Liver (tissue), 3 donors: ENCODE results near the gene MCF2L.

Experiments used
- FOXA1 ChIP-seq: IDR thresholded peaks from 2 replicates; pipeline ENCODE4 v1.6.1; 2016; ENCODE audit warnings: antibody characterized with exemption
- GABPA ChIP-seq, 2 donors: IDR thresholded peaks in 1 of 2; conservative IDR thresholded peaks in 1 of 2; 2 replicates each; pipeline ENCODE4 v1.6.1; 2016; ENCODE audit warnings: antibody characterized with exemption in 2 of 2, mild to moderate bottlenecking in 1 of 2, moderate library complexity in 1 of 2
- JUND ChIP-seq, 2 donors: IDR thresholded peaks; 2 replicates each; pipeline ENCODE4 v1.6.1; 2016; ENCODE audit warnings: antibody characterized with exemption in 2 of 2
- RAD21 ChIP-seq, 2 donors: IDR thresholded peaks; 2 replicates each; pipeline ENCODE4 v1.6.1; 2016; ENCODE audit warnings: antibody characterized with exemption in 2 of 2, mild to moderate bottlenecking in 2 of 2
- YY1 ChIP-seq: IDR thresholded peaks from 2 replicates; pipeline ENCODE4 v1.6.1; 2016; ENCODE audit warnings: antibody characterized with exemption, mild to moderate bottlenecking
- TF ChIP-seq, protein P1 (sequence below): fragments of 150-350 bp; IDR thresholded peaks from 2 replicates; pipeline ENCODE4 v1.5.1; 2017; ENCODE audit warnings: improper control_type of control experiment, low read depth, low read length; ENCODE audit not compliant: missing input control
- donor health status: healthy.
- donor health status: healthy.

DNA sequence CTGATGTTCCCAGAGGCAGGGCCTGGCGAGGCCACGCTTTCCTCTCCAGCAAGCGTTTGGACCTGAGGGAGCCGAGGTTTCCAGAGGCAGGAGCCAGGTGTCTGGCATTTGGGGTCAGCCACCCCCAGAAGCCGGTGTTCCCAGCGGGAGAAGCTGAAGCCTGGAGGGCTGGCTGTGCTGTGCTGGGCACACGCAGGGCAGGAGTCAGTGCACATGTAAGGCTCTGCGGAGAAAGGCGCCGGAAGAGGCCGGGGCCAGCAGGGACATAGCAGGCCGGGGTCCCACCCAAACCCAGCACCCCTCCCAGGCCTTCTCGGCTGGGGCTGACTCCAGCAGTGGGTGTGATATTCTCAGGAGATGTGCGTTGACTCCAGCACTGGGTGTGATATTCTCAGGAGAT lies 31.6 kb downstream of the MCF2L start:
- TF ChIP-seq YY1 (no peak), RAD21 (IDR thresholded peaks at IDR 0.05) (no peak), GABPA (IDR thresholded peaks at IDR 0.05 in 1 of 2, conservative IDR thresholded peaks at IDR 0.05 in 1 of 2) (no peak), JUND (IDR thresholded peaks at IDR 0.05) (no peak), FOXA1 (no peak)
- TF ChIP-seq, protein P1, sequence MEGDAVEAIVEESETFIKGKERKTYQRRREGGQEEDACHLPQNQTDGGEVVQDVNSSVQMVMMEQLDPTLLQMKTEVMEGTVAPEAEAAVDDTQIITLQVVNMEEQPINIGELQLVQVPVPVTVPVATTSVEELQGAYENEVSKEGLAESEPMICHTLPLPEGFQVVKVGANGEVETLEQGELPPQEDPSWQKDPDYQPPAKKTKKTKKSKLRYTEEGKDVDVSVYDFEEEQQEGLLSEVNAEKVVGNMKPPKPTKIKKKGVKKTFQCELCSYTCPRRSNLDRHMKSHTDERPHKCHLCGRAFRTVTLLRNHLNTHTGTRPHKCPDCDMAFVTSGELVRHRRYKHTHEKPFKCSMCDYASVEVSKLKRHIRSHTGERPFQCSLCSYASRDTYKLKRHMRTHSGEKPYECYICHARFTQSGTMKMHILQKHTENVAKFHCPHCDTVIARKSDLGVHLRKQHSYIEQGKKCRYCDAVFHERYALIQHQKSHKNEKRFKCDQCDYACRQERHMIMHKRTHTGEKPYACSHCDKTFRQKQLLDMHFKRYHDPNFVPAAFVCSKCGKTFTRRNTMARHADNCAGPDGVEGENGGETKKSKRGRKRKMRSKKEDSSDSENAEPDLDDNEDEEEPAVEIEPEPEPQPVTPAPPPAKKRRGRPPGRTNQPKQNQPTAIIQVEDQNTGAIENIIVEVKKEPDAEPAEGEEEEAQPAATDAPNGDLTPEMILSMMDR: no peak
